ENCODE data around the gene UBE3C.

UBE3C gene

DNA sequence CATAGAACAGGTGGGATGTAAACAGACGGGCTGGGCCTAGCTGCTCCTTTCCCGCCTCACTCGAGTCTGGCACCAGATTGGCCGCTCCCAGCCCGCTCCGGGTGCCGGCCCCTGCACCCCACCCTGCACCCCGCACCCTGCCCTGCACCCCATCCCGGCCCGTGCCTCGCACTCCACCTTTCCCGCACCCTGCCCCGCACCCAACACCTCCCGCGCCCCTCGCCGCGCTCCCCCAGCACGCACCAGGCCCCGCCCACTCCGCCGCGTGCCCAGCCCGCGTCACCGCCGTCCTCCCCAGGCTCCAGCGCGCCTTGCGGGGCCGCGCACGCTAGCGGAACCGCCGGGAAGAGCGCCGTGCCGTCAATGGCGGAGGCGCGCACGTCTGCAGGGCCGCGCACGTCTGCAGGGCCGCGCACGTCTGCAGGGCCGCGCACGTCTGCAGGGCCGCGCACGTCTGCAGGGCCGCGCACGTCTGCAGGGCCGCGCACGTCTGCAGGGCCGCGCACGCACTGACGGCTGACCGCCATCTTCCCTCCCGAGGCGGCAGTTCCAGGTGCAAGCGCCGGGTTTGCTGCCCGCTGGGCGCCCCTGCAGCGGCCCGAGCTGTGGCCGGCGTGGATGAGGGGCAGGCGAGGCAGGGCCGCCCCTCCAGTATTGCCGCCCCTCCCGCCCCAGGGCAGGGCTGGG, at the start of gene UBE3C:
UBE3C (plus strand) TSS at position 503 of the 687 bp plus-strand sequence. CDS start 347 bp downstream, outside the sequence.
- TF ChIP-seq GATA3 (IDR thresholded peaks at IDR 0.05; ENCODE audit: low read depth, low read length) = no peak
- TF ChIP-seq GATA2 (IDR thresholded peaks at IDR 0.05; ENCODE audit: low read depth, low read length) = no peak

DNA sequence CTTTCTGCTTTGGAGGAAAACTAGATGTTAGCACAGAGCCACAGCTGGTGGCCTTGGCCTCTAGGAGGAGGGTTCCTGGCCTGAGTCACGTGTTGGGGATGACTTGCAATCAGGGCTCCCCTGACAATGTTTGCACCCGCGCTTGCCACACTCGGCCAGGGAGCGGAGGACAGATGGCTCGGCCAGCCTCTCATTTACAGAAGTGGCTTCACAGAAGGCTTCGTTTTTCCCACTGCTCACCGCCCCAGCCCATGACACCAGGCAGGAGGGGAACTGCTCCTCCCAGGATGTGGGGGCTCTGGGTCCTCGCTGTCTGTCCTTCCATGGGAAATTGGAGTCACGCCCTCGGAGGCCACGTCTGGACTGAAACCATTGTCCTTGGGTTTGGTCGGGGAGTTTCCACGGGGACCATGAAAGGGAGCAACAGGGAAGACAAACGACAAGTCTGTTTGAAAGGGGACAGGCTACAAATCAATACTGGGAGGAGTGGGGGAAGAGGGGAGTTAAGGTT, 49.6 kb upstream of the UBE3C start:
- TF ChIP-seq GATA2 (IDR thresholded peaks at IDR 0.05; ENCODE audit: low read depth, low read length) (no peak), GATA3 (IDR thresholded peaks at IDR 0.05; ENCODE audit: low read depth, low read length) (no peak)

DNA sequence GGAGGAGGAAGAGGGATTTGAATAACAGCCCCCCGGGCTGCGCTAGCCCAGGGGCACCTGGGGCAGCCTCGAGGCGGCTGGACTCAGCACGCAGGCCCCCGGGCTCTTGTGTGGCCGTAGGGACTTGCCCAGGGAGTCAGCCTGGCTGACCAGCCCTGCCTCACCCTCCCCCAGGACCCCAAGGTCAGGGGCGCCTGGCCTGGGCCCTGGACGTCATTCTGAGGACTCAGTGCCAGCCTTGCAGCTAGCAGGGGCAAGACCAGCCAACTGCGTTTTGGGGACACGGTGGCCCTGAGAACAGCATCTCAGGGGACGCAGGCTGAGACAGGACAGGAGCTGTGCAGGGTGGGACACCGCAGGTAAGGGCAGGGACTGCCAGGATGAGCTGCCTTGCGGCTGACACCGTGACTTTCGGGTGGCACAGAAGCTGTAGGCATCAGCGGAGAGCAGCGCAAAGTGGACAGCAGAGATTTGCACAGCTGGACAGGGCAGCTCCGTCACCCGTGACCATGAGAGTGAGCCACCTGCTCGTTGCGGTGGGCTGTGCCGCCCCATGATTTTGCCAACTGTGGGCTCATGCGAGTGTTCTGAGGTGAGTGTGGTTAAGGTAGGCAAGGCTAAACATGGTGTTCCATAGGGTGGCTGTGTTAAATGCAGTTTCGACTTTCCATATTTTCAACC, 48.1 kb upstream of the UBE3C start:
- TF ChIP-seq GATA3 (IDR thresholded peaks at IDR 0.05; ENCODE audit: low read depth, low read length) (no peak), GATA2 (IDR thresholded peaks at IDR 0.05; ENCODE audit: low read depth, low read length) (no peak)

DNA sequence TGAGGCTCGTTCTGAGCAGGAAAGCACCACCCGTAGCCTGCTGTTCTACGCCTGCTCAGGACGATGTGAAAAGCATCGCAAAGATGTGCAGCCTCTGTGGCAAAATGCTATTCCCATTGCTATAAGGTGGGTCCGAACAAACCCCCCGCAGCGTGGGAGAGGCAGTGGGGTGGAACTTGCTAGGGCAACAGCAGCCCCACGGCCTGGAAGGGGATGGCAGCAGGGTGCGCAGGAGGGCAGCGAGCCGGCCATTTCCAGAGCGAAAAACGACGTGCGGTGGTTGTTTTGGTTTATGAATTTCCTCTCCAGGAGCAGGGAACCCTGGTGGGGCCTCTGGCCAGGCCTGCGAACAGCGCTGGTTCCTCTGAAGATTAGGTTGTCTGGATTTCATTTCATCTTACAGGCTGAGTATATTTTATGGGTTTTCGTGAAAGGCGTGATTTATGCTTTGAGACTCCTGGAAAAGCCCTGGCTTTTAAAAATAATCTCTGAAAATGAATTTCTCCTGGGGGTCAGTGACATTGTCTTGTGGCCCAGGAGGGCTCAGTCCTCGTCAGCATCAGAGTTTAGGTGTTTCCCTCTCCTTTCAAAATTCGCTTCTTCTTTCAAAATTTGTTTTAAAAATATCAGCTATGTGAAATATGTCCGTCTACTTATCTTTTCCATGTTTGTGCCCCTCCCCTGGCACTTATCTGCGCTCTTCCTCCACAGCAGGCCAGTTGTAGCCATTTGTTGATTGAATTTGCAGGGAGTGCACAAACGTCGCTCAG, 42.3 kb upstream of the UBE3C start:
- TF ChIP-seq GATA3 (IDR thresholded peaks at IDR 0.05; ENCODE audit: low read depth, low read length) = no peak
- no peak for TF ChIP-seq GATA2 (IDR thresholded peaks at IDR 0.05; ENCODE audit: low read depth, low read length)

DNA sequence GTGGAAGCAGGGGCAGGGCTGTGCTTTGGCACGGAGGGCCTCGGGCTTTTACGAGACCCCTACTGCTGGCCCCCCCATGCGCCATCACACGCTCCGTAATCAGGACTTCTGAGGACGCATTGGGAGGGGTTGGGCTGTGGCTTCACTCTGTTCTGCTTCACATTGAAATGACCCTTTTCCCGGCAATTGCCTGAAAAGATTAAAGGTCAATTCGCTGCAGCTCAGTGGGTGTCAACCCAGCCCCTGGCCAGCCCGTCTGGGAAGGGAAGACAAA, 41.7 kb upstream of the UBE3C start:
- TF ChIP-seq GATA3 (IDR thresholded peaks at IDR 0.05; ENCODE audit: low read depth, low read length) (no peak), GATA2 (IDR thresholded peaks at IDR 0.05; ENCODE audit: low read depth, low read length) (no peak)

DNA sequence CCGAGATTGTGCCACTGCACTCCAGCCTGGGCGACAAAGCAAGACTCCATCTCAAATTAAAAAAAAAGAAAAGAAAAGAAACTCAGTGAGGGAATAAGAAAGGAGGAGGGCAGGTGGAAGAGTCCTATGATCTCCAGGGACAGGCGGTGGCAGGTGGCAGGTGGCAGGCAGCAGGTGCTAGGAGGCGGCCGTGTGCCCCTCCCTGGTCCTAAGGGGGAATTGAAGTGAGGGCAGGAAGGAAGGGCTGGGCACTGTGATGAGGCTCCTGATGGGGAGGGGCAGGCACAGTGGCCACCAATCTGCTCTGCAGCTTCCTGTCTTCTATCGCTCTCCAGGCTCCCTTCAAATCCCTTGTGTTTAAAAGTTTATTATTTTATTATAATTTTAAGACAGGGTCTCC, 41.2 kb upstream of the UBE3C start:
- TF ChIP-seq GATA3 (IDR thresholded peaks at IDR 0.05; ENCODE audit: low read depth, low read length) = no peak

DNA sequence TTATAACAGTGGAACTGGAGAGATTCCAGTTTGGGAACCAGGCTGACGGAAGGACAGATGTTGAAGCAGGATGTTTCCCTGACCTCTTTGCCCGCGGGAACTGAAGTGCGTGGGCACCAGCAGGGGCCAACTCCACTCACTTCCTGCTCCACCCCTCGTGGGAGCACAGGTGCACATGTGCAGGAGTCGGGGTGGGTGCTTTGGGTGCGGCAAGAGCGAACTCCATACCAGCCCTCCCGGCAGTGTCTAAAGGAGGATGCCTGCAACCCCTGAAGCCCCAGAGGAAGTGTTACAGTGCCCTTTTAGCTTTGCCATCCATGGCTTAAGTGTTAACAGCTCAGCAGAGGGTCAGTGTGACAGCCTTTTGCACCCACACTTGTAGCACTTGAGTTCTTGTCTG, 27.4 kb upstream of the UBE3C start:
- TF ChIP-seq GATA2 (IDR thresholded peaks at IDR 0.05; ENCODE audit: low read depth, low read length) = no peak
- no peak for TF ChIP-seq GATA3 (IDR thresholded peaks at IDR 0.05; ENCODE audit: low read depth, low read length)

DNA sequence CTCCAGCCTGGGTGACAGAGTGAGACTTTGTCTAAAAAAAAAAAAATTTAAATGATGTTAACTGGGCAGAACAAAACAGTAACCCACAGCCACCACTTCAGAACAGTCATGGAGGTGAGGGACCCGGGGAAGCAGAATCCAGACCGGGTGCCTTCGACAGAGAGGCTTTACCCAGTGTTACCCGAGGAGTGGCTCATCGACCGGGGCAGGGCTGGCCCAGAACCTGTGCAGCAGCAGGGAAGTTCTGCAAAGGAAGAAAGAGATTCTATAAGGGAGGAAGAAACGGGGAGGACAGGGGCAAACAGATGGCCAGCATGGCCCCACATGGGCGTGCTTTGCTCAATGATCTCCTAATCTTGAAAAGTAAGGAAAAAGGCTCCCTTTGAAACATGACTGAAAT, 26.0 kb upstream of the UBE3C start:
- TF ChIP-seq GATA3 (IDR thresholded peaks at IDR 0.05; ENCODE audit: low read depth, low read length) (no peak), GATA2 (IDR thresholded peaks at IDR 0.05; ENCODE audit: low read depth, low read length) (no peak)

DNA sequence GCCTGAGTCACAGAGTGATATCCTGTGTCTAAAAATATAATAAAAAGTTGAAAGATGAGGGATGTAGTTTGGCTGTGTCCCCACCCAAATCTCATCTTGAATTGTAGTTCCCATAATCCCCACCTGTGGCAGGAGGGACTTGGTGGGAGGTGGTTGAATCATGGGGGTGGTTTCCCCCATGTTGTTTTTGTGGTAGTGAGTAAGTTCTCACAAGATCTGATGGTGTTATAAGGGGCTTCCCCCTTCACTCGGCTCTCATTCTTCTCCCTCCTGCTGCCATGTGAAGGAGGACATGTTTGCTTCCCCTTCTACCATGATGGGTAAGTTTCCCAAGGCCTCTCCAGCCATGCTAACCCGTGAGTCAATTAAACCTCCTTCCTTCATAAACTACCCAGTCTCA, 25.1 kb upstream of the UBE3C start:
- TF ChIP-seq GATA3 (IDR thresholded peaks at IDR 0.05; ENCODE audit: low read depth, low read length) = no peak
- TF ChIP-seq GATA2 (IDR thresholded peaks at IDR 0.05; ENCODE audit: low read depth, low read length) = no peak

DNA sequence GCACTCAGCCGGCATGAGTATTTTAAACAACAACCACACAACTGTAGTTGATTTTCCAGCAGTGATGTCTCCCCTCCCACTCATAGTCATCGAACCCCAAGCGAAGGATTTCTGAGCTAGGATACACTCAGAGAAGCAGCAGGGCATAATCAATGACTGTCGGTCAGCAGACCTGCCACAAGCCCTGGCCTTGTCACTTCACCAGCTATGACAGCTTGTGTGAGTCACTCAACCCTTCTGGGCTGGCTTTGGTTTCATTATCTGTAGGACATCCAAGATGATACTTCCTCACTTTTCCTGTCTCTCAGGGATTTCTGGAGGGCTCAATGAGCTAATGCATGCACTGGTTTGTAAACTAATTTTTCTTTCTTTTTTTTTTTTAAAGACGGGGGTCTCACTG, 22.0 kb upstream of the UBE3C start:
- TF ChIP-seq GATA2 (IDR thresholded peaks at IDR 0.05; ENCODE audit: low read depth, low read length) (no peak), GATA3 (IDR thresholded peaks at IDR 0.05; ENCODE audit: low read depth, low read length) (no peak)

DNA sequence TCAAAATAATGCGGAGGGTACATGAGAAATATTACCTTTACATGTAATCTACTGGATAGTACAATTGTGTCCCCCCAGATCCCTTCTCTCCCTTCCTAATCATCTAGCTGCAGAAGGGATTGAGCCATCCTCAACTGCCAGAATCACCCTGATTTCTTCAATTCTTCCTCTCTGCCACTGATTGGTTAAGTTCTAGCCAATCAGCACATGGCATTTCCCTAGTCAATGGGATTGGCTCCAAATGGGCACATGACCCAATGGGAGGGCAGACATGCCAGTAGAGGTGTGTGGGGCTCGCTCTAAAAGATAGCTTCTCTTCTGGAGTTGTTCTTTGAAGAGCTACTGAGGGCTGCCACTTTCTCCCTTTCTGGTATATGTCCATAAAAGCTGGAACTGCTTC, 20.9 kb upstream of the UBE3C start:
- TF ChIP-seq GATA2 (IDR thresholded peaks at IDR 0.05; ENCODE audit: low read depth, low read length) = no peak
- TF ChIP-seq GATA3 (IDR thresholded peaks at IDR 0.05; ENCODE audit: low read depth, low read length) = no peak

DNA sequence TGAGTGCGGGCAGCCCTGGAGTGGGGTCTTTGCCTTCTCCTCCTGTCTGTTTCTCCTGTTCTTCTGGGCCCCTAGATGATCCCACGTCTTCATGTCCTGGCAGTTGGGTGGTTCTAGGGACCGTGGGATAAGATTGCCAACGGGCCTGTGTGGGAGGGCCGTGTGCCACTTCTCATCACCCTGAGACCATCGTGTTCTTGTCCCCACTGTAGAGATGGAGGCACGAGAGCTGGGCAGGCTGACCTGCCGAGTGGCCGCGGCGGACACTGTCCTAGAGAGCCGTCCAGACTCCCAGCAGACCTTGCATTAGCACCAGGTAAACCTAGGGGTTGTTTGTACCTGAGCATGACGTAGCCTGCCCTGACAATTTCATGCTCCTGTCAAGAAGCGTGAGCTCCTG, 18.5 kb upstream of the UBE3C start:
- TF ChIP-seq GATA3 (IDR thresholded peaks at IDR 0.05; ENCODE audit: low read depth, low read length) (no peak), GATA2 (IDR thresholded peaks at IDR 0.05; ENCODE audit: low read depth, low read length) (no peak)

DNA sequence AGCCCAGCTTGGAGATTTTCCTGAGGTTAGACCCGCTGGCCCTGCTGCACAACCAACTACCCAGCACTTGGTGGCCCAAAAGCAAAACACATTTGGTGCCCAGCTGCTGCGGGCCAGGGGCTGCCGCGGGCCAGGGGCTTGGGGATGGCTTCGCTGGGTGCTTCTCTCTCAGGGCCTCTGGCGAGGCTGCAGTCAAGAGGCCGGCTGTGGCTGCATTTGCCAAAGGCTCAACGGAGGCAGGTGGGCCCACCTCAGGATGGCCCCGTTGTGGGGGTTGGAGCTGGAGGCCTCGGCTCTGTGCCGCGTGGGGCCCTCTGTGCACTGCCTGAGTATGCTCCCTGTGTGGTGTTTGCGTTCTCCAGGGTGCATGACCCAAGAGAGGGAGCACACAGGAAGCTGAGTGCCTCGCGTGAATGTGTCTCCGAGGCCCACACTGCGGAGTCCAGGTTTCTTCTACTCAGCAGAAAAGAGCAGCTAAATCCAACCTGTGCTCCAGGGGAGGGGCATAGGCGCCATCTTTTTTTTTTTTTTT, 17.5 kb upstream of the UBE3C start:
- TF ChIP-seq GATA3 (IDR thresholded peaks at IDR 0.05; ENCODE audit: low read depth, low read length) = no peak
- no peak for TF ChIP-seq GATA2 (IDR thresholded peaks at IDR 0.05; ENCODE audit: low read depth, low read length)

DNA sequence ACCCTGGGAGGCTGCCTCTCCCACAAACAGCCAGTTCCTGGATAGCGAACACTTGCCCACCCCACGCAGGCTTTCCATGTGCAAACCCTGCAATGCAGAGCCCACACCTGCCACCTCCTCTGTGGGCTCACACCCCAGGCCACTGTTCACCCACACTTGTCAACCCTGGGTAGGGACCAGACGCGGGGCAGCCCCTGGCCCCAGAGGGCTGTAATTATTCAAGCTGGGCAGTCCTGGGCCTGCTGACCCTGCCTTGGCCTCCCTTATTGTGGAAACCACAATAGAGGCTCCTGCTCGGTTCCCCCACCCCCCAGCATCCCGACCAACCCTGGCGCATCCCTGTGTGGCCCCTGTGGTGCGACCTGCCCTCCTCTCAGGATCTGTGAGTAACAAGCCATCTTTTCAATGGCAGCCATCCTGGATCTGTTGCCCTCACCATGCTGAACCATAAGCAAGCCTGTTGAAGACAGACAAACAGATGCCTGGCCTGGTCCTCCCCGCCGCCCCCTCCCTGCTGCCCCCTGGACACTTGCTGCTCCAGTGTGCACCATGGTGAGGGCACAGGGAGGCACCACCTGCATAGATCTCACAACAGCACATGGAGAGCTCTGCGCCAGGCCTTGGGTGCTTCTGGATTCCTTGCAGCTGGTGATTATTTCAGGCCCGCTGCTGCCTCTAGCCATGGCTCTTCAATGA, 15.8 kb upstream of the UBE3C start:
- TF ChIP-seq GATA2 (IDR thresholded peaks at IDR 0.05; ENCODE audit: low read depth, low read length) (no peak), GATA3 (IDR thresholded peaks at IDR 0.05; ENCODE audit: low read depth, low read length) (no peak)
